Left hindlimb (tissue), 1 donor: ENCODE results near the gene SALL1.

Experiments
- DNase-seq: peaks from one replicate; pipeline ENCODE4 v3.0.0-alpha.2; 2018

SALL1 gene

GRCh38 chr16:51155820-51156806 lies 5.0 kb upstream of the SALL1 start:
- no peak for DNase-seq

- DNase-seq: no peak
These were observed 4.1 kb upstream of the SALL1 start for GRCh38 chr16:51155199-51155607.

- no peak for DNase-seq
These were observed 3.5 kb upstream of the SALL1 start for GRCh38 chr16:51154271-51155171.

GRCh38 chr16:51153577-51154031 lies 2.5 kb upstream of the SALL1 start:
- DNase-seq: no peak

GRCh38 chr16:51152691-51153576 lies 1.9 kb upstream of the SALL1 start:
- no peak for DNase-seq

GRCh38 chr16:51151961-51152663 lies 1.0 kb upstream of the SALL1 start:
- DNase-seq: peak; percentile 74

GRCh38 chr16:51151435-51151960 lies 428 bp upstream of the SALL1 start:
- DNase-seq: peak; percentile 75

- DNase-seq: no peak
These were observed 744 bp downstream of the SALL1 start for GRCh38 chr16:51150165-51150887.

GRCh38 chr16:51149721-51150164 lies 1.3 kb downstream of the SALL1 start:
- no peak for DNase-seq

- no peak for DNase-seq
These were observed 1.8 kb downstream of the SALL1 start for GRCh38 chr16:51149251-51149661.

GRCh38 chr16:51148678-51149228 lies 2.3 kb downstream of the SALL1 start:
- DNase-seq: no peak

- no peak for DNase-seq
These were observed 3.0 kb downstream of the SALL1 start for GRCh38 chr16:51147776-51148677.

GRCh38 chr16:51146256-51146924 lies 4.7 kb downstream of the SALL1 start:
- no peak for DNase-seq

- no peak for DNase-seq
These were observed 6.9 kb downstream of the SALL1 start for GRCh38 chr16:51144203-51144602.

- no peak for DNase-seq
These were observed 7.7 kb downstream of the SALL1 start for GRCh38 chr16:51143196-51143977.

GRCh38 chr16:51141541-51141940 lies 9.5 kb downstream of the SALL1 start:
- no peak for DNase-seq

- DNase-seq: no peak
These were observed 10.0 kb downstream of the SALL1 start for GRCh38 chr16:51141106-51141505.

GRCh38 chr16:51140112-51140511 lies 11.0 kb downstream of the SALL1 start:
- DNase-seq: no peak
